ENCODE measurements around the gene UGT1A6.
"Not testable (repeated sequence)": the region's sequence is repeated elsewhere in the genome, so short reads cannot be mapped to it uniquely, and the experiment has no call there.

Gene UGT1A6

DNA sequence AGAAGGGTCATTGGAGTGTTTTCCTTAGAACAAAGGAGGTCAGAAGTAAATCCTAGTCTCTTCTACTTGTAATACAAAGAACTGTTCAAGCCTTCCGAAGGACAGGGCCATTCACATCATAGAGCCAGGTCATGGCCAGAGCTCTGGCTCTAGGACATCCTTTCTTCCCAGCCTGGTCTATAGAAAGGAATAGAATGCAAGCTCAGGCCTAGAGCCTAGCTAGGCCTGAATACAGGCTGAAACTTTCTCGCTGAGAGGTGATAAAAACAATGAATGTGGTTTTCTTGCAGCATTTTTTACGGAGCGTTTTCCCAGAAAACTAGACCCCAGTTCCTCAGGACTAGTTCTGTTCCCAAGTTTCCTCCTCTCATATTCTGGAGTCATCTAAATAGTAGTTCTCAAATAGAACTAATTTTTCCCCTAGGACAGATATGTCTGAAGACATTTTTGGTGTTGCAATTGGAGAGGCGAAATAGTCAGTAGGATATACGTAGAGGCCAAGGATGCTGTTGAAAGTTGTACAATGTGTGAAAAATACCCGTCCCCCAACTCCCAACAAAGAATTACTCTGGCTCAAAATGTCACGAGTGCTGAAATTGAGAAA is 6.8 kb downstream of the UGT1A6 start:
- H3K4me3 ChIP-seq (ENCODE audit: low read length) = no peak overlapping the region
- H3K79me2 ChIP-seq (ENCODE audit: low read length) = no peaks in the 10 kb centered on the region
- H3K4me2 ChIP-seq (ENCODE audit: low read length) = no peak overlapping the region
- TF ChIP-seq, protein P1, sequence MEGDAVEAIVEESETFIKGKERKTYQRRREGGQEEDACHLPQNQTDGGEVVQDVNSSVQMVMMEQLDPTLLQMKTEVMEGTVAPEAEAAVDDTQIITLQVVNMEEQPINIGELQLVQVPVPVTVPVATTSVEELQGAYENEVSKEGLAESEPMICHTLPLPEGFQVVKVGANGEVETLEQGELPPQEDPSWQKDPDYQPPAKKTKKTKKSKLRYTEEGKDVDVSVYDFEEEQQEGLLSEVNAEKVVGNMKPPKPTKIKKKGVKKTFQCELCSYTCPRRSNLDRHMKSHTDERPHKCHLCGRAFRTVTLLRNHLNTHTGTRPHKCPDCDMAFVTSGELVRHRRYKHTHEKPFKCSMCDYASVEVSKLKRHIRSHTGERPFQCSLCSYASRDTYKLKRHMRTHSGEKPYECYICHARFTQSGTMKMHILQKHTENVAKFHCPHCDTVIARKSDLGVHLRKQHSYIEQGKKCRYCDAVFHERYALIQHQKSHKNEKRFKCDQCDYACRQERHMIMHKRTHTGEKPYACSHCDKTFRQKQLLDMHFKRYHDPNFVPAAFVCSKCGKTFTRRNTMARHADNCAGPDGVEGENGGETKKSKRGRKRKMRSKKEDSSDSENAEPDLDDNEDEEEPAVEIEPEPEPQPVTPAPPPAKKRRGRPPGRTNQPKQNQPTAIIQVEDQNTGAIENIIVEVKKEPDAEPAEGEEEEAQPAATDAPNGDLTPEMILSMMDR (IDR thresholded peaks at IDR 0.05; ENCODE audit: low read depth, low read length) = no peak
- TF ChIP-seq EZH2phosphoT487 (IDR thresholded peaks at IDR 0.05; ENCODE audit: low read depth) = no peak
- H3K9ac ChIP-seq (ENCODE audit: low read length) = no peak overlapping the region
- H3K9me3 ChIP-seq (ENCODE audit: insufficient read depth, low read length) = no peaks in the 10 kb centered on the region
- no peaks in the 10 kb centered on the region for H3K4me1 ChIP-seq (ENCODE audit: low read length)
- H4K20me1 ChIP-seq (ENCODE audit: insufficient read depth, low read length) = no peaks in the 10 kb centered on the region
- H3K27ac ChIP-seq (ENCODE audit: low read length) = no peak overlapping the region
- no peaks in the 10 kb centered on the region for H3K36me3 ChIP-seq (replicated peaks; ENCODE audit: low read depth, low read length)
- H3K27me3 ChIP-seq (ENCODE audit: low read depth, low read length) = no peaks in the 10 kb centered on the region
- no peak overlapping the region for H2AFZ ChIP-seq (ENCODE audit: low read depth, low read length)

DNA sequence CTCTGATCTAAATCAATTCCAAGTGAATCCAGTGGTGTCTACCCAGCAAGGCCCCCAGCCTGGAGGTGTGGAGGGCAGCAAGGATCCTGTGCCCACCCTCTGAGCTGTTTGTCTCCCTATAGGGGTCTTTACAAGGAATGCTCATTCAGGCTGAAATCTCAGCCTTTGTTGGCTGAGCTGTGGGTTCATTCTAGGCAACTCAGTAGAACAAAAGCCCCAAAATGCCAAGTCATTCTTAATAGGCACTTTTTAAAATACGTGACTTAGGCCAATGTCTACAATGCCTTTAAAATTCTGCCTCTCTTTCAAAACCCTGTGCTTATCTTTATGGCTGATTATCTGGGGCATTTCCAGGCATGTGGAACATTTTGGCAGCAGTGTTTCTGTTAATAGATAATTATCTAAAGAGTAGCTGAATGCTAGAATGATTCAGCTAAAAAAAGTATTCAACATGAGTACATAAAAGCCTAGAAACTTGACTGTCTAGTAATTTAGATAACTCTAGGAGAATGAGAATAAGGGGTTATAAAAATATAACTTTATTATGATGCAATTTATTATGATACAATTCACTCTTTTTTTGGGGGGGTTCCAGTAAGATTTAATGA is 7.4 kb downstream of the UGT1A6 start:
- H3K9ac ChIP-seq (ENCODE audit: low read length) = no peak overlapping the region
- H2AFZ ChIP-seq (ENCODE audit: low read depth, low read length) = no peak overlapping the region
- H3K79me2 ChIP-seq (ENCODE audit: low read length) = no peaks in the 10 kb centered on the region
- no peaks in the 10 kb centered on the region for H3K4me1 ChIP-seq (ENCODE audit: low read length)
- H3K4me3 ChIP-seq (ENCODE audit: low read length) = no peak overlapping the region
- no peaks in the 10 kb centered on the region for H3K27me3 ChIP-seq (ENCODE audit: low read depth, low read length)
- no peaks in the 10 kb centered on the region for H3K9me3 ChIP-seq (ENCODE audit: insufficient read depth, low read length)
- TF ChIP-seq, protein P1 (IDR thresholded peaks at IDR 0.05; ENCODE audit: low read depth, low read length) = no peak
- TF ChIP-seq EZH2phosphoT487 (IDR thresholded peaks at IDR 0.05; ENCODE audit: low read depth) = no peak
- no peaks in the 10 kb centered on the region for H3K36me3 ChIP-seq (replicated peaks; ENCODE audit: low read depth, low read length)
- H3K27ac ChIP-seq (ENCODE audit: low read length) = no peak overlapping the region
- H3K4me2 ChIP-seq (ENCODE audit: low read length) = no peak overlapping the region
- no peaks in the 10 kb centered on the region for H4K20me1 ChIP-seq (ENCODE audit: insufficient read depth, low read length)

DNA sequence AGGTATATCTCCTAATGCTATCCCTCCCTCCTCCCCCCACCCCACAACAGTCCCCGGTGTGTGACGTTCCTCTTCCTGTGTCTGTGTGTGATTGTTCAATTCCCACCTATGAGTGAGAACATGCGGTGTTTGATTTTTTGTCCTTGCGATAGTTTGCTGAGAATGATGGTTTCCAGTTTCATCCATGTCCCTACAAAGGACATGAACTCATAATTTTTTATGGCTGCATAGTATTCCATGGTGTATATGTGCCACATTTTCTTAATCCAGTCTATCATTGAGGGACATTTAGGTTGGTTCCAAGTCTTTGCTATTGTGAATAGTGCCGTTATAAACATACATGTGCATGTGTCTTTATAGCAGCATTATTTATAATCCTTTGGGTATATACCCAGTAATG is 8.2 kb downstream of the UGT1A6 start:
- not testable (repeated sequence) for H3K4me2 ChIP-seq (ENCODE audit: low read length); H3K79me2 ChIP-seq (ENCODE audit: low read length); H2AFZ ChIP-seq (ENCODE audit: low read depth, low read length); H3K36me3 ChIP-seq (replicated peaks; ENCODE audit: low read depth, low read length); H3K9ac ChIP-seq (ENCODE audit: low read length); H3K27ac ChIP-seq (ENCODE audit: low read length); H3K27me3 ChIP-seq (ENCODE audit: low read depth, low read length); H4K20me1 ChIP-seq (ENCODE audit: insufficient read depth, low read length); H3K9me3 ChIP-seq (ENCODE audit: insufficient read depth, low read length); H3K4me3 ChIP-seq (ENCODE audit: low read length); H3K4me1 ChIP-seq (ENCODE audit: low read length)

DNA sequence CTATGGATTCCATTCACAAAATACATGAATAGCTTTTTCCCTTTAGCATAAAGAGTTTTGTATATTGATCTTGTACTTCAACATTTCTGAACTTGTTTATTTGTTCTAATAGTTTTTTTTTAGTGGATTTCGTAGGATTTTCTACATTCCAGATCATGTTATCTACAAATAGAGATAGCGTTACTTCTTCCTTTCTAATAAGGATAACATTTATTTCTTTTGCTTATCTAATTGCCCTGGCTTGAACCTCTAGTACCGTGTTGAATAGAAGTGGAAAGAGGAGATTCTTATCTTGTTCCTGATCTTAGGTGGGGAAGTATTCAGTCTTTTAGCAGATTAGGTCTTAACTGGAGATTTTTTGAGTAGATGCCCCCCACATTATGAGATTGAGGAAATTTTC is 9.5 kb downstream of the UGT1A6 start:
- no peaks in the 10 kb centered on the region for H3K4me1 ChIP-seq (ENCODE audit: low read length)
- H3K4me3 ChIP-seq (ENCODE audit: low read length) = no peak overlapping the region
- no peaks in the 10 kb centered on the region for H3K79me2 ChIP-seq (ENCODE audit: low read length)
- TF ChIP-seq EZH2phosphoT487 (IDR thresholded peaks at IDR 0.05; ENCODE audit: low read depth) = no peak
- TF ChIP-seq, protein P1 (IDR thresholded peaks at IDR 0.05; ENCODE audit: low read depth, low read length) = no peak
- no peak overlapping the region for H3K9ac ChIP-seq (ENCODE audit: low read length)
- no peak overlapping the region for H3K4me2 ChIP-seq (ENCODE audit: low read length)
- no peak overlapping the region for H3K27ac ChIP-seq (ENCODE audit: low read length)
- H2AFZ ChIP-seq (ENCODE audit: low read depth, low read length) = no peak overlapping the region
- H3K27me3 ChIP-seq (ENCODE audit: low read depth, low read length) = no peaks in the 10 kb centered on the region
- H3K9me3 ChIP-seq (ENCODE audit: insufficient read depth, low read length) = no peaks in the 10 kb centered on the region
- no peaks in the 10 kb centered on the region for H3K36me3 ChIP-seq (replicated peaks; ENCODE audit: low read depth, low read length)
- H4K20me1 ChIP-seq (ENCODE audit: insufficient read depth, low read length) = no peaks in the 10 kb centered on the region
